ENCODE results near the gene ADAMTSL3. TPM values are rescaled to one million over a fixed set of nuclear protein-coding genes. Genes with fewer than 3 reads are reported as not detected.

ADAMTSL3 gene
- total and polyA plus RNA-seq, 2 of the 4 experiments (the other 2 are of a cell fraction): under 0.01 to 0.02 TPM

DNA sequence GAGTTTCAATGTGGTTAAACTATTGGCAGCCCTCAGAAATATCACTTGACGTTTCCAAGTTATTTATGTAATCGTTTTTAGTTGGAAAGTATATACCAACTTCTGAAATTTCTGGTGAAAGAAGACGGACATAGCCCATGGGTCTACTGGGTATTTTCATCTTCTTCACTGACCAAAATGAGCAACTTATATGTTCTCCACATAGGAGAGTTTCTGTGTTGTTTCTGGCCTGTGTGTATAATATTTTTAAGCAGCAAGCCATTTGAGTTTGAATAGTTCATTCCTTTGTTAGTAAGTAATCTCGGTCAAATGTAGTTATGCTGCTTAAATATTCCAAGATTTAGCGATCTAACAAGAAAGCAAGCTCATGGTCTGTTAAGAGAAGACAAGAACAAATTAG is 57.3 kb downstream of the ADAMTSL3 start:
- CTCF ChIA-PET: no interaction called here
- intact Hi-C loops (cut with micrococcal nuclease): no loop called here

More for the DNA sequence above, 57.3 kb downstream of the ADAMTSL3 start:
- Histone ChIP-seq H4K8ac (ENCODE audit: low read depth in 2 of 2, low read length in 2 of 2) (no peak overlapping the region), H3K27me3 (ENCODE audit: control insufficient read depth, insufficient read depth, low read length) (no peaks in the 10 kb centered on the region), H2BK20ac (ENCODE audit: low read depth, low read length) (no peak overlapping the region), H3K79me1 (ENCODE audit: low read depth in 1 of 2, low read length in 2 of 2) (no peaks in the 10 kb centered on the region), H3K36me3 (ENCODE audit: control insufficient read depth, insufficient read depth, low read length) (no peaks in the 10 kb centered on the region), H3K18ac (ENCODE audit: low read depth, low read length) (no peak overlapping the region), H3K4me2 (ENCODE audit: low read depth, low read length) (no peak overlapping the region), H3K27ac (ENCODE audit: insufficient read depth, low read length) (no peak overlapping the region), H3K9me3 (ENCODE audit: control insufficient read depth, insufficient read depth, low read length) (no peaks in the 10 kb centered on the region; the same call in 1 of the 2 replicates), H2BK5ac (ENCODE audit: low read depth, low read length, poor library complexity, severe bottlenecking) (no peak overlapping the region), H3K14ac (replicated peaks; ENCODE audit: low read depth, low read length) (no peak overlapping the region), H2BK120ac (ENCODE audit: low read depth, low read length) (no peak overlapping the region), H3K4me3 (ENCODE audit: insufficient read depth, low read depth, low read length) (no peak overlapping the region), H3K4me1 (ENCODE audit: control insufficient read depth, insufficient read depth, low read length) (no peaks in the 10 kb centered on the region), H3K9me1 (ENCODE audit: insufficient read depth, low read length) (no peaks in the 10 kb centered on the region), H2AK9ac (replicated peaks; ENCODE audit: low read depth, low read length, poor library complexity) (no peak overlapping the region), H4K91ac (ENCODE audit: insufficient read depth, low read depth, low read length) (no peak overlapping the region), H3K56ac (ENCODE audit: extremely low read depth, insufficient read depth, low read length) (no peak overlapping the region), H2AFZ (replicated peaks; ENCODE audit: low read length, poor library complexity) (no peak overlapping the region), H3K4ac (ENCODE audit: low read depth, low read length) (no peak overlapping the region), H2AK5ac (ENCODE audit: low read depth, low read length) (no peak overlapping the region), H3K9ac (ENCODE audit: low read depth, low read length) (no peak overlapping the region), H4K5ac (ENCODE audit: low read depth, low read length) (no peak overlapping the region), H2BK15ac (ENCODE audit: low read depth, low read length) (no peak overlapping the region), H3K23ac (ENCODE audit: low read depth, low read length) (no peak overlapping the region), H4K20me1 (ENCODE audit: insufficient read depth, low read length) (no peaks in the 10 kb centered on the region)
- TF ChIP-seq BHLHE40 (IDR thresholded peaks at IDR 0.05; ENCODE audit: low read depth, low read length) (no peak), POLR2A (IDR thresholded peaks at IDR 0.05; ENCODE audit: low read depth, low read length) (no peak), MAFK (IDR thresholded peaks at IDR 0.05; ENCODE audit: low read depth, low read length) (no peak), RCOR1 (IDR thresholded peaks at IDR 0.05; ENCODE audit: insufficient replicate concordance, low read length) (no peak), MXI1 (IDR thresholded peaks at IDR 0.05; ENCODE audit: borderline replicate concordance, low read depth, low read length) (no peak), RFX5 (IDR thresholded peaks at IDR 0.05; ENCODE audit: low read depth, low read length) (no peak), FOS (IDR thresholded peaks at IDR 0.05; ENCODE audit: low read depth, low read length) (no peak), CHD1 (IDR thresholded peaks at IDR 0.05; ENCODE audit: low read depth, low read length) (no peak), RAD21 (IDR thresholded peaks at IDR 0.05; ENCODE audit: low read length) (no peak), NFE2L2 (IDR thresholded peaks at IDR 0.05; ENCODE audit: low read depth, low read length) (no peak), SMC3 (IDR thresholded peaks at IDR 0.05; ENCODE audit: low read depth, low read length) (no peak), MAZ (IDR thresholded peaks at IDR 0.05; ENCODE audit: borderline replicate concordance, low read depth, low read length) (no peak)
- TF ChIP-seq, protein P1, sequence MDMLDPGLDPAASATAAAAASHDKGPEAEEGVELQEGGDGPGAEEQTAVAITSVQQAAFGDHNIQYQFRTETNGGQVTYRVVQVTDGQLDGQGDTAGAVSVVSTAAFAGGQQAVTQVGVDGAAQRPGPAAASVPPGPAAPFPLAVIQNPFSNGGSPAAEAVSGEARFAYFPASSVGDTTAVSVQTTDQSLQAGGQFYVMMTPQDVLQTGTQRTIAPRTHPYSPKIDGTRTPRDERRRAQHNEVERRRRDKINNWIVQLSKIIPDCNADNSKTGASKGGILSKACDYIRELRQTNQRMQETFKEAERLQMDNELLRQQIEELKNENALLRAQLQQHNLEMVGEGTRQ (IDR thresholded peaks at IDR 0.05; ENCODE audit: low read depth, low read length): no peak
- POLR2A ChIA-PET (ENCODE audit: unreplicated experiment): no interaction called here
- dilution Hi-C loops (cut with HindIII; ENCODE audit: low sequenced_read_pairs, unreplicated experiment): no loop called here
- BruUV-seq (replicated peaks): no TSS peak
- ATAC-seq (ENCODE audit: low read depth) (no peak), DNase-seq (no peak)
- WGBS, 2 experiments (ENCODE audit: extremely low coverage in 2 of 2, insufficient read length in 1 of 2): 83% methylated on average over 1 of the region's 5 CpGs; no CpG with 5 or more reads in 1 of the 2 experiments
- in situ Hi-C loops (cut with MboI; ENCODE audit: low sequenced_read_pairs): no loop called here
